K562 (cell line): Measurements from ENCODE around the gene ST3GAL5. TPM values are rescaled to one million over a fixed set of nuclear protein-coding genes. Genes with fewer than 3 reads are reported as not detected.

Experiments
- ATAC-seq: fragments of 200-7000 bp; cut with Tn5 transposase; 3 replicates; pipeline ENCODE4 v1.9.1; 2020; ENCODE audit warnings: moderate library complexity
- BruUV-seq: library from RNA; stranded (reverse); fragments of 400-500 nt; replicated peaks from 2 replicates; lab custom pipeline; 2021; lab: Mats Ljungman, UMichigan
- CTCF ChIA-PET: fragments of 300-600 bp; formaldehyde crosslinking; extraction: SDS; loops from one replicate; lab custom pipeline; 2021; ENCODE audit warnings: low intra/inter-chr PET ratio; lab: Yijun Ruan, JAX
- POLR2A ChIA-PET: fragments of 300-600, 350-650 bp; sonication (Branson Sonifier 250); formaldehyde crosslinking; extraction: SDS; loops from one replicate; lab custom pipeline; 2021; ENCODE audit warnings: antibody characterized with exemption, inconsistent platforms; lab: Yijun Ruan, JAX
- DNase-seq, 4 experiments: peaks; one replicate each; pipeline versions ENCODE4 v3.0.0 to v3.0.0-alpha.2; 2011 to 2018; ENCODE audit warnings: low spot score in 3 of 4, mixed read lengths in 3 of 4; ENCODE audit errors: extremely low read depth in 1 of 4
- FAIRE-seq: peaks from 2 replicates; lab custom pipeline; 2011; peaks lifted over from hg19 to GRCh38; lab: Jason Lieb, UNC
- H2AFZ ChIP-seq: 2 replicates; pipeline ENCODE4 v1.6.0; 2011; ENCODE audit warnings: low read depth, low read length, control low read depth, inconsistent platforms
- H3K27ac ChIP-seq: fragments of 200-600 bp; 3 replicates; pipeline ENCODE4 v1.8.0; 2011; ENCODE audit warnings: low read depth, mild to moderate bottlenecking, control low read depth, inconsistent platforms, low read length, moderate library complexity, mixed read lengths; ENCODE audit errors: extremely low read depth
- H3K27me3 ChIP-seq, 2 experiments: fragments of 300-600 bp in 1 of 2; 2 replicates in 1 of 2; 3 replicates in 1 of 2; pipeline versions ENCODE4 v1.6.0 to v1.8.0; 2011; ENCODE audit warnings: inconsistent platforms in 2 of 2, low read length in 2 of 2, mild to moderate bottlenecking in 1 of 2, mixed read lengths in 1 of 2, moderate library complexity in 1 of 2; ENCODE audit not compliant: control insufficient read depth in 2 of 2, insufficient read depth in 2 of 2
- H3K36me3 ChIP-seq: fragments of 300-600 bp; 3 replicates; pipeline ENCODE4 v1.8.0; 2011; ENCODE audit warnings: mild to moderate bottlenecking, low read length, inconsistent platforms; ENCODE audit not compliant: control insufficient read depth, insufficient read depth
- H3K4me1 ChIP-seq, 2 experiments: fragments of 200-600 bp in 1 of 2; replicated peaks in 1 of 2; 2 replicates in 1 of 2; 3 replicates in 1 of 2; pipeline versions ENCODE4 v1.5.1 to v1.8.0; 2011; ENCODE audit warnings: inconsistent platforms in 2 of 2, low read length in 2 of 2, mild to moderate bottlenecking in 1 of 2, mixed read lengths in 1 of 2, moderate library complexity in 1 of 2; ENCODE audit not compliant: control insufficient read depth in 2 of 2, insufficient read depth in 2 of 2
- H3K4me2 ChIP-seq: 2 replicates; pipeline ENCODE4 v1.6.1; 2011; ENCODE audit warnings: low read length, control low read depth, inconsistent platforms, mixed read lengths; ENCODE audit not compliant: insufficient read depth
- H3K4me3 ChIP-seq: fragments of 200-600 bp; sonication (generic), shearing (Covaris generic); 2 replicates; pipeline ENCODE4 v1.5.1; 2016; ENCODE audit warnings: control low read depth, inconsistent platforms
- H3K79me2 ChIP-seq: fragments of 200-600 bp; 3 replicates; pipeline ENCODE4 v1.8.0; 2011; ENCODE audit warnings: low read length, inconsistent platforms; ENCODE audit not compliant: control insufficient read depth, insufficient read depth
- H3K9ac ChIP-seq, 2 experiments: 2 replicates each; pipeline versions ENCODE4 v1.6.0 to v1.6.1; 2011; ENCODE audit warnings: low read depth in 2 of 2, low read length in 2 of 2, control low read depth in 1 of 2, inconsistent platforms in 1 of 2, mild to moderate bottlenecking in 1 of 2, mixed read lengths in 1 of 2; ENCODE audit not compliant: insufficient read depth in 1 of 2
- H3K9me1 ChIP-seq: one replicate; pipeline ENCODE4 v1.6.0; 2011; ENCODE audit warnings: inconsistent platforms, mild to moderate bottlenecking, low read length, moderate library complexity; ENCODE audit not compliant: control insufficient read depth, insufficient read depth
- H3K9me3 ChIP-seq: replicated peaks from 2 replicates; pipeline ENCODE4 v1.5.1; 2011; ENCODE audit warnings: low read depth, low read length, inconsistent platforms; ENCODE audit not compliant: control insufficient read depth, insufficient read depth
- H4K20me1 ChIP-seq: replicated peaks from 2 replicates; pipeline ENCODE4 v1.6.1; 2011; ENCODE audit warnings: low read length, inconsistent platforms, mixed read lengths; ENCODE audit not compliant: control insufficient read depth, insufficient read depth
- CBFA2T2 ChIP-seq: fragments of 450-650 bp; conservative IDR thresholded peaks from 2 replicates; pipeline ENCODE4 v1.6.1; 2017; ENCODE audit warnings: mild to moderate bottlenecking
- CBFB ChIP-seq: sonication (generic); formaldehyde crosslinking; IDR thresholded peaks from 2 replicates; pipeline ENCODE4 v1.4.0; 2020; ENCODE audit warnings: mild to moderate bottlenecking, missing genetic modification reagents
- CREB1 ChIP-seq, 2 experiments: sonication (generic) in 1 of 2; formaldehyde crosslinking in 1 of 2; IDR thresholded peaks; 2 replicates each; pipeline versions ENCODE4 v1.6.1 to v1.8.0; 2012 to 2022; ENCODE audit warnings: inconsistent platforms in 1 of 2, mild to moderate bottlenecking in 1 of 2, missing genetic modification reagents in 1 of 2, moderate library complexity in 1 of 2
- FOXP1 ChIP-seq: sonication (generic); formaldehyde crosslinking; IDR thresholded peaks from 2 replicates; pipeline ENCODE4 v1.8.0; 2022; ENCODE audit warnings: mild to moderate bottlenecking, missing genetic modification reagents
- GTF2E2 ChIP-seq: fragments of 200-800 bp; sonication (Bioruptor generic); IDR thresholded peaks from 2 replicates; pipeline ENCODE4 v1.6.1; 2016; ENCODE audit warnings: missing genetic modification characterization, missing compliant biosample characterization
- HDAC6 ChIP-seq: IDR thresholded peaks from 2 replicates; pipeline ENCODE4 v1.6.1; 2012; ENCODE audit warnings: low read depth, mild to moderate bottlenecking, control low read depth, inconsistent platforms, low read length, moderate library complexity
- MEF2A ChIP-seq: IDR thresholded peaks from 2 replicates; pipeline ENCODE4 v1.6.1; 2011; ENCODE audit warnings: low read depth, mild to moderate bottlenecking, low read length, moderate library complexity; ENCODE audit not compliant: control insufficient read depth
- PML ChIP-seq: IDR thresholded peaks from 2 replicates; pipeline ENCODE4 v1.6.1; 2012; ENCODE audit warnings: low read length, inconsistent platforms
- POLR2AphosphoS2 ChIP-seq: IDR thresholded peaks from 2 replicates; pipeline ENCODE4 v1.6.1; 2012; ENCODE audit warnings: low read length, improper control_type of control experiment
- POLR3G ChIP-seq: IDR thresholded peaks from 2 replicates; pipeline ENCODE4 v1.6.1; 2011; ENCODE audit not compliant: insufficient read length, insufficient replicate concordance; ENCODE audit errors: extremely low read depth
- RAD51 ChIP-seq: fragments of 450-650 bp; IDR thresholded peaks from 2 replicates; pipeline ENCODE4 v1.7.1; 2016; ENCODE audit warnings: low read depth, mild to moderate bottlenecking, borderline replicate concordance
- RUNX1 ChIP-seq: sonication (generic); IDR thresholded peaks from 2 replicates; pipeline ENCODE4 v1.6.1; 2016; ENCODE audit warnings: antibody characterized with exemption, low read depth
- ZBTB7A ChIP-seq: IDR thresholded peaks from 2 replicates; pipeline ENCODE4 v1.6.1; 2011; ENCODE audit warnings: low read depth, mild to moderate bottlenecking, low read length, moderate library complexity, borderline replicate concordance; ENCODE audit not compliant: control insufficient read depth
- ZNF124 ChIP-seq: sonication (generic); formaldehyde crosslinking; IDR thresholded peaks from 2 replicates; pipeline ENCODE4 v1.8.1; 2022; ENCODE audit warnings: missing genetic modification reagents
- ZNF507 ChIP-seq: conservative IDR thresholded peaks from 2 replicates; pipeline ENCODE4 v1.6.1; 2017; ENCODE audit warnings: missing genetic modification characterization, missing compliant biosample characterization
- ZNF699 ChIP-seq: fragments of 250-450 bp; sonication (Bioruptor Pico); IDR thresholded peaks from 2 replicates; pipeline ENCODE4 v1.8.0; 2021; ENCODE audit warnings: mild to moderate bottlenecking, moderate library complexity; ENCODE audit not compliant: insufficient replicate concordance
- WGBS: fragments of 100-300 bp; shearing (Covaris generic); methylation state at CpG from one replicate; pipeline ENCODE4 v1.1.6; 2016; ENCODE audit warnings: low coverage, mixed read lengths; ENCODE audit not compliant: insufficient coverage; ENCODE audit errors: missing lambda C conversion rate; 5-methylcytosine and 5-hydroxymethylcytosine counted together
- in situ Hi-C: fragments of 300-500 bp; cut with MboI; formaldehyde crosslinking; loops from 4 replicates; pipeline ENCODE4 v1.15.0; 2018; ENCODE audit warnings: inconsistent platforms, mixed read lengths
- intact Hi-C: fragments of 100-400 bp; cut with micrococcal nuclease; formaldehyde crosslinking; loops from 2 replicates; pipeline ENCODE4 v1.14.2; 2022
- polyA plus RNA-seq, 8 experiments: library from polyadenylated mRNA; depleted of rRNA in 4 of 8; stranded (reverse) in 5 of 8; unstranded in 3 of 8; fragments of >200 nt; fragmentation: Nextera tagmentation in 2 of 8; fragmentation: Illumina TruSeq in 1 of 8; extraction: Ambion mirVana in 2 of 8; extraction: Trizol in 1 of 8; gene quantifications; 2 replicates each; pipeline versions ENCODE4 v1.2.1 to v1.2.3, GENCODE V29; 2011 to 2014; ENCODE audit warnings: inconsistent platforms in 1 of 8, missing spikeins in 1 of 8
- total RNA-seq, 7 experiments: library from RNA; depleted of rRNA in 6 of 7; stranded (reverse); fragments of >200 nt in 6 of 7; fragmentation: Illumina TruSeq in 2 of 7; extraction: Trizol in 2 of 7; gene quantifications; 2 replicates each; pipeline versions ENCODE4 v1.2.1 to v1.2.3, GENCODE V29; 2011 to 2021; ENCODE audit warnings: low replicate concordance in 1 of 7
- TF ChIP-seq, protein P1 (sequence below), 2 experiments: fragments of 150-350 bp in 1 of 2; IDR thresholded peaks; 2 replicates each; pipeline ENCODE4 v1.6.1; 2012 to 2016; ENCODE audit warnings: low read depth in 2 of 2, low read length in 2 of 2, mild to moderate bottlenecking in 1 of 2, moderate library complexity in 1 of 2
- TF ChIP-seq, protein P2 (sequence below): sonication (generic); formaldehyde crosslinking; IDR thresholded peaks from 2 replicates; pipeline ENCODE4 v1.8.1; 2023; ENCODE audit warnings: mild to moderate bottlenecking, missing genetic modification reagents

Gene ST3GAL5
- total and polyA plus RNA-seq, 9 of the 15 experiments (the other 6 are each of a cell fraction or from before 2014, with no cell fraction given), result 1.6 to 10.0 (median 4.2) TPM

DNA sequence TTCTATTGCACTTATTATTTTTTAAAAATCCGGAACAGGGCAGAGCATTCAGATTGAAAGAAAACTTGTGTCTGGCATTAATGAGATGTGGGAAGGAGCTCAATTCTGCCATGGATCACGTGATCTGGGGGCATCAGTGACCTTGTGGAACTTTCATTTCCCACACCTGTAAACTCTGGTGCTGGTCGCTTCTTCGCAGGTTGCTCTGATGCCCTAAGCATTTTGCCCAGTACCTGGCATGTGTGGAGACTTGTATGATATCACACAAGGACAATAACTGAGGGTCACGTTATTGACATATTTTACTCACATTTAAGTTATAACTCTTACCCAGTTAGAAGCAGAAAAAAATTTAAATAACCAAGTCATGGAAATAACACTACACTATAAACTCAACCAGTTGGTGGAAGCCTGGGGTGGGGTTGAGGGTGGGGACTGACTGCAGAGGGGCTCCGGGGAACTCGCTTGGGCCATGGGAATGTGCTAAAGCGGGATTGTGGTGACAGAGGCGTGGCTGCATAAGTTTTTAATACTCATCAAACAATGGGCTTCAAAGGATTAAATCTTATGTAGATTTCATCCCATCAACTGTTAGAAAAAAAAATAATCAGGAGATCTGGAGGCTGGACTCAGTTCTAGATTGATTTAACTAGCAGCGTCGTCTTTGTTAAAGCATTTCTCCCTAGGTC lies 36.5 kb downstream of the ST3GAL5 start:
- no peaks in the 10 kb centered on the region for H3K9me3 ChIP-seq
- H3K27me3 ChIP-seq, result no peaks in the 10 kb centered on the region
- H3K79me2 ChIP-seq, result no peaks in the 10 kb centered on the region
- H2AFZ ChIP-seq, result peak overlapping the region; percentile 53; the same call in 1 of the 2 replicates
- no TSS peak for BruUV-seq
- H3K36me3 ChIP-seq, result no peaks in the 10 kb centered on the region; the same call in 2 of the 3 replicates
- H3K27ac ChIP-seq, result no peak overlapping the region
- peaks cover 0 to 5% of the 10 kb centered on the region in 2 experiments; a peak in 1 of 5 replicates for H3K4me1 ChIP-seq
- POLR2A ChIA-PET, result no interaction called here
- no peak overlapping the region for H3K4me2 ChIP-seq
- 65% methylated on average over 8 of the region's 11 CpGs for WGBS
- FAIRE-seq (no peak), ATAC-seq (no peak), DNase-seq (no peak)
- no peaks in the 10 kb centered on the region for H4K20me1 ChIP-seq
- in situ Hi-C loops, result no loop called here
- intact Hi-C loops, result no loop called here
- no peaks in the 10 kb centered on the region for H3K9me1 ChIP-seq
- no peak overlapping the region for H3K4me3 ChIP-seq
- CTCF ChIA-PET, result no interaction called here
- no peak overlapping the region for H3K9ac ChIP-seq
- TF ChIP-seq, protein P1, sequence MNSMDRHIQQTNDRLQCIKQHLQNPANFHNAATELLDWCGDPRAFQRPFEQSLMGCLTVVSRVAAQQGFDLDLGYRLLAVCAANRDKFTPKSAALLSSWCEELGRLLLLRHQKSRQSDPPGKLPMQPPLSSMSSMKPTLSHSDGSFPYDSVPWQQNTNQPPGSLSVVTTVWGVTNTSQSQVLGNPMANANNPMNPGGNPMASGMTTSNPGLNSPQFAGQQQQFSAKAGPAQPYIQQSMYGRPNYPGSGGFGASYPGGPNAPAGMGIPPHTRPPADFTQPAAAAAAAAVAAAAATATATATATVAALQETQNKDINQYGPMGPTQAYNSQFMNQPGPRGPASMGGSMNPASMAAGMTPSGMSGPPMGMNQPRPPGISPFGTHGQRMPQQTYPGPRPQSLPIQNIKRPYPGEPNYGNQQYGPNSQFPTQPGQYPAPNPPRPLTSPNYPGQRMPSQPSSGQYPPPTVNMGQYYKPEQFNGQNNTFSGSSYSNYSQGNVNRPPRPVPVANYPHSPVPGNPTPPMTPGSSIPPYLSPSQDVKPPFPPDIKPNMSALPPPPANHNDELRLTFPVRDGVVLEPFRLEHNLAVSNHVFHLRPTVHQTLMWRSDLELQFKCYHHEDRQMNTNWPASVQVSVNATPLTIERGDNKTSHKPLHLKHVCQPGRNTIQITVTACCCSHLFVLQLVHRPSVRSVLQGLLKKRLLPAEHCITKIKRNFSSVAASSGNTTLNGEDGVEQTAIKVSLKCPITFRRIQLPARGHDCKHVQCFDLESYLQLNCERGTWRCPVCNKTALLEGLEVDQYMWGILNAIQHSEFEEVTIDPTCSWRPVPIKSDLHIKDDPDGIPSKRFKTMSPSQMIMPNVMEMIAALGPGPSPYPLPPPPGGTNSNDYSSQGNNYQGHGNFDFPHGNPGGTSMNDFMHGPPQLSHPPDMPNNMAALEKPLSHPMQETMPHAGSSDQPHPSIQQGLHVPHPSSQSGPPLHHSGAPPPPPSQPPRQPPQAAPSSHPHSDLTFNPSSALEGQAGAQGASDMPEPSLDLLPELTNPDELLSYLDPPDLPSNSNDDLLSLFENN (IDR thresholded peaks at IDR 0.05; ENCODE audit: low read depth in 2 of 2, low read length in 2 of 2), result no peak
- TF ChIP-seq CBFB (CRISPR knock-in tag) (no peak), POLR2AphosphoS2 (no peak), GTF2E2 (tag) (no peak), HDAC6 (no peak), FOXP1 (CRISPR knock-in tag) (no peak), MEF2A (no peak), ZNF124 (no peak), CBFA2T2 (peak; percentile 14; the same call in 1 of the 2 replicates), PML (no peak), CREB1 (IDR thresholded peaks at IDR 0.05) (no peak), CREB1 (CRISPR knock-in tag; IDR thresholded peaks at IDR 0.05) (no peak), RAD51 (peak; percentile 56; the same call in 1 of the 2 replicates), RUNX1 (no peak), ZNF699 (CRISPR knock-in tag) (no peak), POLR3G (no peak), ZBTB7A (no peak), ZNF507 (no peak)
- TF ChIP-seq, protein P2, sequence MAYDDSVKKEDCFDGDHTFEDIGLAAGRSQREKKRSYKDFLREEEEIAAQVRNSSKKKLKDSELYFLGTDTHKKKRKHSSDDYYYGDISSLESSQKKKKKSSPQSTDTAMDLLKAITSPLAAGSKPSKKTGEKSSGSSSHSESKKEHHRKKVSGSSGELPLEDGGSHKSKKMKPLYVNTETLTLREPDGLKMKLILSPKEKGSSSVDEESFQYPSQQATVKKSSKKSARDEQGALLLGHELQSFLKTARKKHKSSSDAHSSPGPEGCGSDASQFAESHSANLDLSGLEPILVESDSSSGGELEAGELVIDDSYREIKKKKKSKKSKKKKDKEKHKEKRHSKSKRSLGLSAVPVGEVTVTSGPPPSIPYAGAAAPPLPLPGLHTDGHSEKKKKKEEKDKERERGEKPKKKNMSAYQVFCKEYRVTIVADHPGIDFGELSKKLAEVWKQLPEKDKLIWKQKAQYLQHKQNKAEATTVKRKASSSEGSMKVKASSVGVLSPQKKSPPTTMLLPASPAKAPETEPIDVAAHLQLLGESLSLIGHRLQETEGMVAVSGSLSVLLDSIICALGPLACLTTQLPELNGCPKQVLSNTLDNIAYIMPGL (CRISPR knock-in tag), result no peak
